ENCODE data around the gene NXPH3. TPM values are rescaled to one million over a fixed set of nuclear protein-coding genes. Genes with fewer than 3 reads are reported as not detected.

Gene NXPH3
- total RNA-seq, 2 experiments from 2014 or later: 0.25 to 0.26 TPM

GRCh38 chr17:49621946-49622529, 46.4 kb downstream of the NXPH3 start:
- Mint-ChIP-seq H3K27me3 (ENCODE audit: low read depth) (no peaks in the 10 kb centered on the region), H3K4me3 (no peak overlapping the region), H3K27ac (no peak overlapping the region), H3K9me3 (no peaks in the 10 kb centered on the region), H3K4me1 (ENCODE audit: low read depth) (peaks cover 26% of the 10 kb centered on the region), H3K36me3 (ENCODE audit: low read depth) (peaks cover 30% of the 10 kb centered on the region)
- DNase-seq: no peak
- intact Hi-C loops (cut with micrococcal nuclease): no loop called here
- CTCF ChIA-PET: no interaction called here

- DNase-seq: no peak
- Mint-ChIP-seq H3K27me3 (ENCODE audit: low read depth) (no peaks in the 10 kb centered on the region), H3K4me3 (no peak overlapping the region), H3K36me3 (ENCODE audit: low read depth) (peaks cover 14% of the 10 kb centered on the region), H3K9me3 (no peaks in the 10 kb centered on the region), H3K4me1 (ENCODE audit: low read depth) (peaks cover 29% of the 10 kb centered on the region), H3K27ac (no peak overlapping the region)
- CTCF ChIA-PET: interaction anchor here (0.6 to 0.7 kb wide), 2 partner anchors 10 to 45 kb away, joined by 3 read pairs; no protein-coding TSS in a partner anchor
- intact Hi-C loops (cut with micrococcal nuclease): no loop called here
These were observed 49.2 kb downstream of the NXPH3 start for GRCh38 chr17:49624896-49625295.

- DNase-seq: no peak
- Mint-ChIP-seq H3K27ac (no peak overlapping the region), H3K4me1 (ENCODE audit: low read depth) (peaks cover 42% of the 10 kb centered on the region), H3K4me3 (no peak overlapping the region), H3K36me3 (ENCODE audit: low read depth) (no peaks in the 10 kb centered on the region), H3K27me3 (ENCODE audit: low read depth) (no peaks in the 10 kb centered on the region), H3K9me3 (no peaks in the 10 kb centered on the region)
- CTCF ChIA-PET: interaction anchor here (0.9 kb wide), 1 partner anchor 67 kb away, joined by 3 read pairs; no protein-coding TSS in a partner anchor
- intact Hi-C loops (cut with micrococcal nuclease): no loop called here
These were observed 53.8 kb downstream of the NXPH3 start for GRCh38 chr17:49629447-49629846.

DNA sequence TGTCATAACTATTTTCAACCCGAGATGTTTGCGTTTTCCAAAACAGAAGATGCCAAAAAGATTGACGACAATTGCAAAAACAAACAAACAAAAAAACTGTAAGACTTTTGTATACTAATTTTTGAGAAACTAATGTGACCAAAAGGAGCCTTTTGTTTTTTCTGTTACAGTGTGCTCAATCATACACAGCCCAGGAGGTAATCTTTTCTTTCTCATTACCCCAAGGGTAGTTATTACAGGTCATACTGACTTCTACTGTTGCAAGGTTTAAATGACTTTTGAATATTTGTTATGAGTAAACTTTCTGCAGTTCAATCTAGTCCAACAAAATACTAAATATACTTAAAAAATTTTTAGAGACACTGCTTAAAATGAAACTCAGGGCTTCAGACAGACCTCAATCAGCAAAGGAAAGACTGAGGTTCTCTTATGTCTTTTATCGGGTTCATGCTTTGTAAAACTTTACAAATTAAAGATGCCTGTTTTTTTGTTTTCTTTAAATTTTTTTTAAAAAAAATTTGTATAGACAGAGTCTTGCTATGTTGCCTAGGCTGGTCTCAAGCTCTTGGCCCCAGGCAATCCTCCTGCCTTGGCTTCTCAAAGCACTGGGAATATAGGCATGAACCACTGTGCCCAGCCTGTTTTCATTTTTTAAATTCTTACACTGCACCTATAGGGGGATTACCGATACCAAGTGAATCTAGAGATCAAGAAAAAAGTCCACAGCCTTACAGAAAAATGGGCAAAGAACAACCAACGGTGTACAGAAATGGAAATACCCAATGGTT, 54.6 kb downstream of the NXPH3 start:
- intact Hi-C loops (cut with micrococcal nuclease): loop anchor here (5.0 kb wide), 1 partner anchor 47 kb away; the partner anchor contains the start of gene SPOP
- no peak overlapping the region for H3K4me3 Mint-ChIP-seq
- H3K27ac Mint-ChIP-seq: no peak overlapping the region
- H3K36me3 Mint-ChIP-seq (ENCODE audit: low read depth): peaks cover 1% of the 10 kb centered on the region
- no peaks in the 10 kb centered on the region for H3K9me3 Mint-ChIP-seq
- H3K27me3 Mint-ChIP-seq (ENCODE audit: low read depth): no peaks in the 10 kb centered on the region
- DNase-seq: no peak
- CTCF ChIA-PET: interaction anchor here (0.9 kb wide), 1 partner anchor 66 kb away, joined by 3 read pairs; no protein-coding TSS in a partner anchor
- H3K4me1 Mint-ChIP-seq (ENCODE audit: low read depth): peaks cover 50% of the 10 kb centered on the region

- no peaks in the 10 kb centered on the region for H3K27me3 Mint-ChIP-seq (ENCODE audit: low read depth)
- no peak overlapping the region for H3K4me3 Mint-ChIP-seq
- H3K36me3 Mint-ChIP-seq (ENCODE audit: low read depth): peaks cover 1% of the 10 kb centered on the region
- intact Hi-C loops (cut with micrococcal nuclease): loop anchor here (5.0 kb wide), 1 partner anchor 46 kb away; the partner anchor contains the start of gene SPOP
- no peak for DNase-seq
- no peak overlapping the region for H3K27ac Mint-ChIP-seq
- no peaks in the 10 kb centered on the region for H3K9me3 Mint-ChIP-seq
- CTCF ChIA-PET: interaction anchor here (1.1 kb wide), 1 partner anchor 65 kb away, joined by 3 read pairs; no protein-coding TSS in a partner anchor
- H3K4me1 Mint-ChIP-seq (ENCODE audit: low read depth): peaks cover 59% of the 10 kb centered on the region
These were observed 55.8 kb downstream of the NXPH3 start for GRCh38 chr17:49631496-49631895.

Other genes starting within 250 kb of the NXPH3 start
- 1 to 10 TPM; 5.5 to 5.8 TPM for gene ZNF652, start 213.6 kb upstream of the NXPH3 start, total RNA-seq
- 100 to 1,000 TPM; 390 to 404 TPM for gene PHB1, start 161.0 kb upstream of the NXPH3 start, total RNA-seq
- gene NGFR, start 80.6 kb upstream of the NXPH3 start, total RNA-seq: under 1 TPM; 0.12 TPM
- gene SPOP, start 102.2 kb downstream of the NXPH3 start, total RNA-seq: 10 to 100 TPM; 66.9 to 69.2 TPM
- gene SLC35B1, start 132.1 kb downstream of the NXPH3 start, total RNA-seq: 10 to 100 TPM; 35.3 to 39.5 TPM
- 10 to 100 TPM; 17.7 TPM for gene FAM117A, start 188.3 kb downstream of the NXPH3 start, total RNA-seq
- 10 to 100 TPM; 83.9 to 85.8 TPM for gene KAT7, start 212.8 kb downstream of the NXPH3 start, total RNA-seq